ENCODE results near the gene GGT6.
"Not testable (repeated sequence)": the region's sequence is repeated elsewhere in the genome, so short reads cannot be mapped to it uniquely, and the experiment has no call there.

The GGT6 gene

GRCh38 chr17:4591529-4591928 is 31.2 kb upstream of the GGT6 start:
- no peak for DNase-seq

GRCh38 chr17:4590981-4591453 is 30.6 kb upstream of the GGT6 start:
- DNase-seq: no peak

- DNase-seq: not testable (repeated sequence)
Measured at GRCh38 chr17:4590042-4590441, 29.7 kb upstream of the GGT6 start.

GRCh38 chr17:4588898-4589625 is 28.7 kb upstream of the GGT6 start:
- DNase-seq: no peak

GRCh38 chr17:4588391-4588790 is 28.0 kb upstream of the GGT6 start:
- DNase-seq: no peak

DNA sequence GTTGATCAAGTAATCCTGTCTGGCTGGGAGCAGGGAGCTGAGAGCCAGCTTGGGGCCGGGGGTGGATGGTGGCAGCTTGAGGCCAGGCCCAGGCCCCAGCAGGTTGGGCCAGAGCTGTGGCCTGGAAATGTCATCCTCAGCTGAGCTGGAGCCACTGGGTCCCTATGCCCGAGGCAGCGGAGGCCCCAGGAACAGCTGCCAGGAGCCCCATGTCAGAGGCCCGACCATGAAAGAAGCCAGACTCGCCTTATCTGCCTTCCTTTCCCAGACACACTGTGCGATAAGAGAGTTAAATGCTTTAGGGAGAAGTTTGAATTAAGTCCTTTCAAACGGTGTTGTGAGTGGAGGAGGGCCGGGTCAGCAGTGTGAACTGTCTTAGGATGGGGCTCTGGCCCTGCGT is 27.4 kb upstream of the GGT6 start:
- DNase-seq: no peak

- no peak for DNase-seq
Measured at GRCh38 chr17:4587195-4587594, 26.8 kb upstream of the GGT6 start.

- DNase-seq: no peak
Measured at GRCh38 chr17:4586043-4586442, 25.7 kb upstream of the GGT6 start.

- DNase-seq: no peak
Measured at GRCh38 chr17:4585638-4585994, 25.2 kb upstream of the GGT6 start.

- DNase-seq: no peak
Measured at GRCh38 chr17:4584917-4585637, 24.7 kb upstream of the GGT6 start.

DNA sequence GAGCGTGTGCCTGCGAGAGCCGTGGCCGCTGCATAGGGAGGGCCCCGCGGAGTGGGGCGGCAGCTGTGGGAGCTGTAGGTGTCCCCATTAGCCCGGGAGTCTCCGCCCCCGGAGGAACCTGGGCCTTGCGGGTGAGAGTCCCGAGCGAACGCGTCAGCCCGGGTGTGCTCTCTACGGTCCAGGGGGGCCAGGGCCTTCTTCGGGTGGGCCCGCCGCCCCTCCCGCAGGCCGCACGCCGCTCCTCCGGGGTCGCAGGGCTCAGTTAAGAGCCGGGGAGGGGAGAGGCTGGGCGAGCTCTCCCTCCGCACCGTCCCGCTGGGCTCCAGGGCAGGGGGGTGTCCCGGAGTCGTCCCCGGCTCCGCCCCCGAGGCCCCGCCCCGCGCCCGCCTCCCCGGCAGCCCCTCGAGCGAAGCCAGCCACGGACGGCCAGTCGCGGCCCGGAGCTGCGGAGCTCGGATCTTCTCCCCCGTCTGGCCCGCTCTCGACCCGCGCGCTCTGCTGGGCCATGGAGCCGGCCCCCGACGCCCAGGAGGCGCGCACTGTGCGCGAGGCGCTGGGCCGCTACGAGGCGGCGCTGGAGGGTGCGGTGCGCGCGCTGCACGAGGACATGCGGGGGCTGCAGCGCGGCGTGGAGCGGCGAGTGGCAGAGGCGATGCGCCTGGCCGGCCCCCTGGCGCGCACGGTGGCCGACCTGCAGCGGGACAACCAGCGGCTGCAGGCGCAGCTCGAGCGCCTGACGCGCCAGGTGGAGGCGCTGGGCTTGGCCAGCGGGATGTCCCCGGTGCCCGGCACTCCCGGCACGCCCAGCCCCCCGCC is 23.9 kb upstream of the GGT6 start, which contains the start of gene SMTNL2:
Gene SMTNL2 (plus strand): TSS at position 429 of the 816 bp plus-strand sequence. CDS start 77 bp downstream, at position 506.
- DNase-seq: no peak

GRCh38 chr17:4583782-4584100 is 23.4 kb upstream of the GGT6 start:
- no peak for DNase-seq

DNA sequence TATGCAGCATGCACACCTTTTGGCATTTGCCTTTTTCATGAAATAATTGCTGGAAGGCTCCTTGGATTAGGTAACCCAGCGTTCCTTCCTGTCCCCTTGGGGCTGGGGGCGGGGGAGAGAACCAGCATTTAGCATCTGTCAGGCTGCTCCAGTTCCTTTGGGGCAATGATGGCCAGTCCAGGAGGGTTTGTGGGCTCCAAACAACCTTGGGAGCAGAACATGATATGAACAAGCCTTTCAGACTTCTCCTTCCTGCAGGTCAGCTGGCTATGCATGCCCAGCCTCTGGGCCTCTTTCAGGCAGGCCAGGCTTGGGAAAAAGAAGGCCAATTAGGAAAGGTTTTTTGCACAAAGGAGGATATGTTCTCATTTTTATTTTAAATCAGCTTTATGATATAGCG is 22.8 kb upstream of the GGT6 start:
- DNase-seq: no peak

DNA sequence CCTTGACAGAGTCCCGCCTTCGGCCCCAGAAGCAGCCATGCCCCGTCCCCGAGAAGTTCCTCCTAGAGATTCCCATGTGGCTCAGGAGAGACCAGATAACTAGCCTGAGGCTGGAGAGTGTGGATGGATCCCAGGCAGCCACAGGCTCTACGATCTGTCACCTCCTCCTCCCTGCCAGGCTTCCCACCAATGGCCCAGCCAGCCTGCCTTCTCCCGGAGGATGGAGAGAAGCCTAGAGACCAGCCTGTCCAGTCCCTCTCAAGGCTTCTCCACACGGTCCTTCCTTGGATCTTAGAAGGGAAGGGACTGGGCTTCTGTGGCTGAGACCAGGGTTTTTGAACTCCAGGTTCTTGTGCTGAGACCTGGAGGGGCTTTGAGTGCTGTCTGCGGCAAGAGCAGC is 22.3 kb upstream of the GGT6 start:
- no peak for DNase-seq

GRCh38 chr17:4582101-4582501 is 21.7 kb upstream of the GGT6 start:
- no peak for DNase-seq

- no peak for DNase-seq
Measured at GRCh38 chr17:4580291-4580690, 19.9 kb upstream of the GGT6 start.

- no peak for DNase-seq
Measured at GRCh38 chr17:4579678-4580077, 19.3 kb upstream of the GGT6 start.

GRCh38 chr17:4578349-4578748 is 18.0 kb upstream of the GGT6 start:
- not testable (repeated sequence) for DNase-seq

- DNase-seq: no peak
Measured at GRCh38 chr17:4577386-4577993, 17.1 kb upstream of the GGT6 start.

- no peak for DNase-seq
Measured at GRCh38 chr17:4576729-4577322, 16.4 kb upstream of the GGT6 start.

GRCh38 chr17:4576161-4576558 is 15.8 kb upstream of the GGT6 start:
- DNase-seq: no peak

DNA sequence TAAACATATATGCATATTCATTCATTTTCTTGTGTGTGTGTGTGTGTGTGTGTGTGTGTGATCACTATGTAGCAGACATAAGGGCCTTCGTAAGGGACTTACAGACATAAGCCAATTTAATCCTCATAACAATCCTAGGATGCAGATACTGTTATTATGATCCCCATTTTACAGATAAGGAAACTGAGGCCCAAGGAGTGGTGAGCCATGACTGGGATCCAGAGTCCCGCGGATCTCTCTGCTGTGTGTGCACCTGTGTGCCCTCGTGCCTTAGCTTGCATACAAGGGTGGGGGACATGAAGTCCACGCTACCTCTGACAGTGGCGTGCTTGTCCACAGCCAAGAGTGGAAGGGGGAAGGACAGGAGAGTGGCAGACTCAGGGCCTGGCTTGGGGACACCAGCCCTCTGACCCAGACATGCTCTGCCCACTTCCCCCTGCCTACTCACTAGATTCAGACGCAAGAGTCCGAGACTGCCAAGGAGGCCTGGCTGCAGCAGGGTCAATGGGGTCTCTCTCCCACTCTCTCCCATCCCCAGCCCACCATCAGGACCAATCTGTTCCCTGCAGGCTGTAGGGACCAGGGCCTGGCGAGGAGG is 14.2 kb upstream of the GGT6 start:
- DNase-seq: no peak

Data from DMS 273 treated with DMSO at 0.1 percent for 48 hours (cell line).